ENCODE data around the gene ATP1A4.
A peak's percentile ranks its signal among the peaks of the same experiment; 100 is the strongest.
"Not testable (repeated sequence)": the region's sequence is repeated elsewhere in the genome, so short reads cannot be mapped to it uniquely, and the experiment has no call there.

Gene ATP1A4

GRCh38 chr1:160151303-160151702 is at the start of gene ATP1A4:
TSS of gene ATP1A4 (plus strand) at chr1:160151603. CDS start at chr1:160152041, 438 bp downstream.
- no peak for DNase-seq

- no peak for DNase-seq
Measured at GRCh38 chr1:160101717-160102522, 49.5 kb upstream of the ATP1A4 start.

GRCh38 chr1:160103658-160104408 is 47.6 kb upstream of the ATP1A4 start:
- DNase-seq, result no peak

DNA sequence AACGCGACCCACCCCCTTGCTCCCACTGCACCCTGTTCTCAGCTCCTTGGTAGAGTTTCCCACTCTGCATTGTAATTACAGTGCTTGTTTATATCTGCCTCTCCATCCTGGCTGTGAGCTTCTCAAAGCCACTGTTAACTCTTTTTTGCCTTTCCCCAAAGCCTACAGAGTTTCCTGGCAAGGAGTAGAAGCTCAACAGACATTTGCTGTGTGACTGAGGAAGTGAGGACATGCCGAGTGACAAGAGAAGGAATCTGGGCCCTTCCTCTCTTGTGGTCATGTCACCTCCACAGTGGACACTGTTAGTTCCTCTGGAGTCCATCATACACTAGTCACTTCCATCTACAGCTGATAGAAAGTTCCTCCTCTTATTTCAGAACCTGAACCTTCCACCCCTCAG is 46.9 kb upstream of the ATP1A4 start:
- no peak for DNase-seq

- DNase-seq, result no peak
Measured at GRCh38 chr1:160105155-160105554, 46.2 kb upstream of the ATP1A4 start.

GRCh38 chr1:160107512-160107911 is 43.9 kb upstream of the ATP1A4 start:
- no peak for DNase-seq

- DNase-seq, result peak; percentile 30
Measured at GRCh38 chr1:160108888-160109662, 42.3 kb upstream of the ATP1A4 start.

- DNase-seq, result no peak
Measured at GRCh38 chr1:160109686-160110085, 41.7 kb upstream of the ATP1A4 start.

GRCh38 chr1:160111462-160111861 is 39.9 kb upstream of the ATP1A4 start:
- DNase-seq, result not testable (repeated sequence)

GRCh38 chr1:160112357-160112756 is 39.0 kb upstream of the ATP1A4 start:
- DNase-seq, result no peak

DNA sequence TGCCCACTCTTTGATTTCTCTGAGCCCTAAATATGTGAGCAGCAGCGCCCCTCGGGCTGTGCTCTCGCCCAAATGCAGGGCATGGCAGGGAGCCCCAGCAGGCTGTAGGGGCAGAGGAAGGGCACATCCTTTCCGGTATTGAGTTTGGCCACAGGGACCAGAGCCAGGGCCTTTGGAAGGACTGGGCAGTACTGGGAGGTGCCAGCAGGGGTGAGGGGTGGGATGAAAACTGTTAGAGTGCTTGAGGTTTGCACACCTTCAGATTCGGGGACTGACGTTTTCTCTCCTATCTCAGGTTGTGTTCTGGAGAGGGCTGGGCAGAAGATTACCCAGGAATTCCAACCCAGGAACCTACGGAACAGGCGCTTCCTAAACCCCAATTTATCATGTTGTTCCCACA is 38.0 kb upstream of the ATP1A4 start:
- DNase-seq, result no peak

- no peak for DNase-seq
Measured at GRCh38 chr1:160114085-160114484, 37.3 kb upstream of the ATP1A4 start.

DNA sequence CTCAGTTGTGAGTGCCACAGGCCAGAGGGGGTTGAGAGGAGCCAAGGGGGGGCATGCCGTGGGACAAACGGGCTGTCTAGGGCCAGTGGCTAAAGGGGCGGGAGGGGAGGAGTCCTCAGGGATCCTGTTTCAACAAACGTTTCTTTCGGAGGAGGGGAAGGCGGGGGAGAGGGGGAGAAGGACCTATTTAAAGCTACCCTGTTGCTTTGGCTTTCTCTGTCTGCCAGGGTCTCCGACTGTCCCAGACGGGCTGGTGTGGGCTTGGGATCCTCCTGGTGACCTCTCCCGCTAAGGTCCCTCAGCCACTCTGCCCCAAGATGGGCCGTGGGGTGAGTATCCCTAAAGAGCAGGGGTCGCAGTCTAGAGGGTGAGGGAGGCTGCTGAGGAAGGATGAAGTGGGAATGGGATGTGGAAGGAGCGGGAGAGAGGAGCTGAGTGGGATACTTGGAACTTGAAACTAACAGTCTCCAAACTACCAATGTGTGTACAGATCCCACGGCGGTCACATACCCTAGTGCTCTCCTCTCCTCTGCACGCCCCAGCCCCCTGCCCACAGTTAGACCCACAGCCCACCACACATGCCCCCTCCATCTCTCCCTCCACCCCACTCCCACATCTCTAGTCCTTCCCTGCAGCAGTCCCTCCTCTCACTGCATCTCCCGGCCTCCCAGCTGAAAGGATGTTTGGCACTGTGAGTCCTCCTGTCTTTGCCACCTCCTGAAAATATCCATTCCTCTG is 35.7 kb upstream of the ATP1A4 start, which contains the start of gene ATP1A2:
Gene ATP1A2, plus strand, starts transcription at position 215 of the 738 bp plus-strand sequence. Its CDS starts 103 bp downstream, at position 318.
- DNase-seq, result no peak

- DNase-seq, result no peak
Measured at GRCh38 chr1:160116283-160117147, 34.9 kb upstream of the ATP1A4 start.

GRCh38 chr1:160117300-160117699 is 34.1 kb upstream of the ATP1A4 start:
- DNase-seq, result no peak

DNA sequence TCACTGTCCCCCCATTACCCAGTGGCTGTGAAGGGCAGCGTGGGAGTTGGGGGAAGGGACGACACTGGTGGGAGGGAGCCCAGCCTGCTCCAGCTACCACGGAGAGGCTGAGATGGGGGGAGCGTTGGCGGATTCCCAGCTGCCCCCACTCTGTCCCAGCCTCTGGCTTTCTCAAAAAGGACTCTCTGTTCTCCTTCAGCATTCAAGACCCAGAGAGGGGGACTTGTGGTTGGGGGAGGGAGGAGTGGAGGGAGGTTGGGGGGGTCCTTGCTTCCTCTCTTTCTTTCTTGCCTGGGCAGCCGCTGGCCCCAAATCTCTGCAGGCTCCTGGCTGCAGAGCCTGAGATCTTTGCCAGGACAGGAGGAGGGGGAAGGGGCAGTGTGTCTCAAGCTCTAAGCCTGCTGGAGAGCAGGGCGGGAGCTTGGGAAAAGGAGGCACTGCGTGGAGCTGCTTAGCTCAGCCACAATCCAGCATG is 33.7 kb upstream of the ATP1A4 start:
- DNase-seq, result no peak

GRCh38 chr1:160118928-160119327 is 32.5 kb upstream of the ATP1A4 start:
- DNase-seq, result no peak

DNA sequence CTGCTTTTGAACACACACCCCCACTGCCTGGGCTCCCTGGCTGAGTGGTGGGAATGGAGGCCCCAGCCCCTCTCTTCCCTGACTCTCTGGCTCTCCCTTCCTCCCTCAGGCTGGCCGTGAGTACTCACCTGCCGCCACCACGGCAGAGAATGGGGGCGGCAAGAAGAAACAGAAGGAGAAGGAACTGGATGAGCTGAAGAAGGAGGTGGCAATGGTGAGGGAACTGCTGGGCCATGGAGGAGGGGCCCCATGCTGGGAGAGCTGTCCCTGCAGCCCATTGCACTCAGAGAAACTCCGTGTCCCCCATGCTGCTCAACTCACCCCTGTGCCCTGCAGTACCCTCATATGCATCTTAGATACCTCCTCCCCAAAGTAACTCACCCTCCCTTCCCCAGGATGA is 30.6 kb upstream of the ATP1A4 start:
- no peak for DNase-seq

- DNase-seq, result no peak
Measured at GRCh38 chr1:160121388-160121787, 30.0 kb upstream of the ATP1A4 start.

- DNase-seq, result no peak
Measured at GRCh38 chr1:160122978-160123495, 28.4 kb upstream of the ATP1A4 start.

- no peak for DNase-seq
Measured at GRCh38 chr1:160123726-160124125, 27.7 kb upstream of the ATP1A4 start.

Measured in NCI-H226 (cell line).